Endothelial cell (in vitro differentiated cells): ENCODE measurements around the gene UBE3B. TPM values are rescaled to one million over a fixed set of nuclear protein-coding genes. Genes with fewer than 3 reads are reported as not detected.

Experiments used
- DNase-seq: peaks from one replicate; pipeline ENCODE4 v3.0.0; 2021; ENCODE audit warnings: low spot score
- H3K27ac Mint-ChIP-seq: one replicate; pipeline ENCODE4 v1.8.0; 2021; ENCODE audit warnings: mixed read lengths, inconsistent platforms; ENCODE audit not compliant: unreplicated experiment
- H3K27me3 Mint-ChIP-seq: one replicate; pipeline ENCODE4 v1.8.0; 2021; ENCODE audit warnings: mild to moderate bottlenecking, moderate library complexity, mixed read lengths, inconsistent platforms; ENCODE audit not compliant: unreplicated experiment
- H3K36me3 Mint-ChIP-seq: one replicate; pipeline ENCODE4 v1.8.0; 2021; ENCODE audit warnings: mild to moderate bottlenecking, low read depth, mixed read lengths, inconsistent platforms; ENCODE audit not compliant: unreplicated experiment
- H3K4me1 Mint-ChIP-seq: one replicate; pipeline ENCODE4 v1.8.0; 2021; ENCODE audit warnings: mild to moderate bottlenecking, mixed read lengths, inconsistent platforms; ENCODE audit not compliant: unreplicated experiment
- H3K4me3 Mint-ChIP-seq: one replicate; pipeline ENCODE4 v1.8.0; 2021; ENCODE audit warnings: mild to moderate bottlenecking, mixed read lengths, inconsistent platforms; ENCODE audit not compliant: unreplicated experiment
- H3K9me3 Mint-ChIP-seq: one replicate; pipeline ENCODE4 v1.8.0; 2021; ENCODE audit warnings: mixed read lengths, inconsistent platforms; ENCODE audit not compliant: unreplicated experiment
- CTCF ChIP-seq: fragments of 200-600 bp; sonication (generic); IDR thresholded peaks from one replicate; pipeline ENCODE4 v1.5.0; 2021; ENCODE audit warnings: antibody characterized with exemption; ENCODE audit not compliant: unreplicated experiment
- total RNA-seq: library from RNA; stranded (reverse); fragmentation: NEBNext Ultra II Directional; extraction: Animal tissue kit (Norgen Biotek cat#: 25700); gene quantifications from one replicate; pipeline ENCODE4 v1.2.1, GENCODE V29; 2021; ENCODE audit not compliant: unreplicated experiment

UBE3B gene
- total RNA-seq, 1 donor from 2014 or later: 44.3 TPM

- Mint-ChIP-seq H3K4me3 (no peak overlapping the region), H3K4me1 (peaks cover 2% of the 10 kb centered on the region), H3K36me3 (peaks cover 7% of the 10 kb centered on the region), H3K9me3 (no peaks in the 10 kb centered on the region), H3K27me3 (peaks cover 12% of the 10 kb centered on the region), H3K27ac (no peak overlapping the region)
- TF ChIP-seq CTCF: no peak
- DNase-seq: no peak
These were observed 79.8 kb downstream of the UBE3B start for GRCh38 chr12:109557200-109557599.

GRCh38 chr12:109557805-109558204 is 80.4 kb downstream of the UBE3B start:
- TF ChIP-seq CTCF: no peak
- Mint-ChIP-seq H3K36me3 (peaks cover 12% of the 10 kb centered on the region), H3K4me1 (peaks cover 2% of the 10 kb centered on the region), H3K27me3 (peaks cover 12% of the 10 kb centered on the region), H3K9me3 (no peaks in the 10 kb centered on the region), H3K27ac (no peak overlapping the region), H3K4me3 (no peak overlapping the region)
- DNase-seq: no peak

GRCh38 chr12:109558374-109559199 is 81.2 kb downstream of the UBE3B start:
- Mint-ChIP-seq H3K4me3 (no peak overlapping the region), H3K27ac (no peak overlapping the region)

GRCh38 chr12:109559200-109559505 is 81.7 kb downstream of the UBE3B start:
- Mint-ChIP-seq H3K9me3 (no peaks in the 10 kb centered on the region), H3K36me3 (peaks cover 12% of the 10 kb centered on the region), H3K4me3 (no peak overlapping the region), H3K4me1 (peaks cover 2% of the 10 kb centered on the region), H3K27ac (no peak overlapping the region), H3K27me3 (peaks cover 12% of the 10 kb centered on the region)
- DNase-seq: no peak
- no peak for TF ChIP-seq CTCF

More at GRCh38 chr12:109558374-109559199, 81.2 kb downstream of the UBE3B start:
- Mint-ChIP-seq H3K9me3 (no peaks in the 10 kb centered on the region), H3K36me3 (peaks cover 12% of the 10 kb centered on the region), H3K4me1 (peaks cover 2% of the 10 kb centered on the region), H3K27me3 (peaks cover 12% of the 10 kb centered on the region)
- DNase-seq: no peak
- no peak for TF ChIP-seq CTCF

GRCh38 chr12:109559601-109560000 is 82.2 kb downstream of the UBE3B start:
- Mint-ChIP-seq H3K27ac (no peak overlapping the region), H3K4me3 (no peak overlapping the region), H3K9me3 (no peaks in the 10 kb centered on the region), H3K27me3 (peaks cover 12% of the 10 kb centered on the region), H3K36me3 (peaks cover 12% of the 10 kb centered on the region), H3K4me1 (peaks cover 2% of the 10 kb centered on the region)
- TF ChIP-seq CTCF: no peak
- DNase-seq: no peak
